ENCODE data around the gene CEND1.

CEND1 gene

GRCh38 chr11:762421-763072 lies 27.3 kb downstream of the CEND1 start:
- H3K4me1 ChIP-seq (ENCODE audit: control insufficient read depth, insufficient read depth, low read length), result peaks cover 50% of the 10 kb centered on the region
- peak; percentile 70 for DNase-seq (ENCODE audit: low read depth)
- H3K4me3 ChIP-seq (ENCODE audit: low read length), result no peak overlapping the region
- H3K27me3 ChIP-seq (replicated peaks; ENCODE audit: control insufficient read depth, insufficient read depth, low read length), result no peaks in the 10 kb centered on the region
- peak overlapping the region; percentile 9 for H3K9ac ChIP-seq (ENCODE audit: low read length)
- no peaks in the 10 kb centered on the region for H3K9me3 ChIP-seq (ENCODE audit: control insufficient read depth, low read length)
- peaks cover 88% of the 10 kb centered on the region for H3K36me3 ChIP-seq (ENCODE audit: control insufficient read depth, insufficient read depth, low read length, severe bottlenecking)

GRCh38 chr11:761526-762108 lies 28.3 kb downstream of the CEND1 start:
- H3K9me3 ChIP-seq (ENCODE audit: control insufficient read depth, low read length), result no peaks in the 10 kb centered on the region
- H3K27me3 ChIP-seq (replicated peaks; ENCODE audit: control insufficient read depth, insufficient read depth, low read length), result no peaks in the 10 kb centered on the region
- H3K4me1 ChIP-seq (ENCODE audit: control insufficient read depth, insufficient read depth, low read length), result peaks cover 43% of the 10 kb centered on the region
- DNase-seq (ENCODE audit: low read depth), result no peak
- no peak overlapping the region for H3K4me3 ChIP-seq (ENCODE audit: low read length)
- H3K9ac ChIP-seq (ENCODE audit: low read length), result peak overlapping the region; percentile 10
- H3K36me3 ChIP-seq (ENCODE audit: control insufficient read depth, insufficient read depth, low read length, severe bottlenecking), result peaks cover 88% of the 10 kb centered on the region

DNA sequence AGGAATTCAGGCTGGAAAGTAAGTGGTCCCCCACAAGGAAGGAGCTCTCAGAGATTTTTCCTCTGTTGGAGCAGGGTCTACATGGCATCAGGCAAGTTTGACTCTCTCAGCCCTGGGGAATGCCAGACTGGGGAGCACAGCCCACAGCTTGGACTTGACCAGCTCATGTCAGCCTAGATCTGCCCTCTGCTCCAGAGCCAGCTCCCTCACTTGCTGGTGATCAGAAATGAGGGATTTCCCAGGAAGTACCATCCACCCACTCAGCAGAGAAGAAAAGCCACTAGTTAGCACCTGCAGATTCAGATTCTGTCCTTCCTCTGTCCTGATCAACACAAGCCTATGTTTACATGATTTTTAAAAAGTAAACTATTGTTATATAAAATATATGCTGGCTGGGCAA lies 29.7 kb downstream of the CEND1 start:
- peaks cover 35% of the 10 kb centered on the region for H3K4me1 ChIP-seq (ENCODE audit: control insufficient read depth, insufficient read depth, low read length)
- H3K36me3 ChIP-seq (ENCODE audit: control insufficient read depth, insufficient read depth, low read length, severe bottlenecking), result peaks cover 90% of the 10 kb centered on the region
- H3K9me3 ChIP-seq (ENCODE audit: control insufficient read depth, low read length), result no peaks in the 10 kb centered on the region
- H3K27me3 ChIP-seq (replicated peaks; ENCODE audit: control insufficient read depth, insufficient read depth, low read length), result no peaks in the 10 kb centered on the region
- H3K9ac ChIP-seq (ENCODE audit: low read length), result peak overlapping the region; percentile 42
- H3K4me3 ChIP-seq (ENCODE audit: low read length), result no peak overlapping the region
- DNase-seq (ENCODE audit: low read depth), result no peak

- DNase-seq (ENCODE audit: low read depth), result peak; percentile 58
- Histone ChIP-seq H3K9ac (ENCODE audit: low read length) (peak overlapping the region; percentile 97), H3K4me1 (ENCODE audit: control insufficient read depth, insufficient read depth, low read length) (peaks cover 30% of the 10 kb centered on the region), H3K4me3 (ENCODE audit: low read length) (peak overlapping the region; percentile 95), H3K9me3 (ENCODE audit: control insufficient read depth, low read length) (no peaks in the 10 kb centered on the region), H3K27me3 (replicated peaks; ENCODE audit: control insufficient read depth, insufficient read depth, low read length) (no peaks in the 10 kb centered on the region), H3K36me3 (ENCODE audit: control insufficient read depth, insufficient read depth, low read length, severe bottlenecking) (peaks cover 7% of the 10 kb centered on the region)
Measured at GRCh38 chr11:749731-750130, 40.2 kb downstream of the CEND1 start.

GRCh38 chr11:748007-748359 lies 41.9 kb downstream of the CEND1 start:
- Histone ChIP-seq H3K4me3 (ENCODE audit: low read length) (peak overlapping the region; percentile 95), H3K27me3 (replicated peaks; ENCODE audit: control insufficient read depth, insufficient read depth, low read length) (no peaks in the 10 kb centered on the region), H3K9me3 (ENCODE audit: control insufficient read depth, low read length) (no peaks in the 10 kb centered on the region), H3K36me3 (ENCODE audit: control insufficient read depth, insufficient read depth, low read length, severe bottlenecking) (peaks cover 7% of the 10 kb centered on the region), H3K9ac (ENCODE audit: low read length) (peak overlapping the region; percentile 97), H3K4me1 (ENCODE audit: control insufficient read depth, insufficient read depth, low read length) (peaks cover 30% of the 10 kb centered on the region)
- DNase-seq (ENCODE audit: low read depth), result peak; percentile 51

DNA sequence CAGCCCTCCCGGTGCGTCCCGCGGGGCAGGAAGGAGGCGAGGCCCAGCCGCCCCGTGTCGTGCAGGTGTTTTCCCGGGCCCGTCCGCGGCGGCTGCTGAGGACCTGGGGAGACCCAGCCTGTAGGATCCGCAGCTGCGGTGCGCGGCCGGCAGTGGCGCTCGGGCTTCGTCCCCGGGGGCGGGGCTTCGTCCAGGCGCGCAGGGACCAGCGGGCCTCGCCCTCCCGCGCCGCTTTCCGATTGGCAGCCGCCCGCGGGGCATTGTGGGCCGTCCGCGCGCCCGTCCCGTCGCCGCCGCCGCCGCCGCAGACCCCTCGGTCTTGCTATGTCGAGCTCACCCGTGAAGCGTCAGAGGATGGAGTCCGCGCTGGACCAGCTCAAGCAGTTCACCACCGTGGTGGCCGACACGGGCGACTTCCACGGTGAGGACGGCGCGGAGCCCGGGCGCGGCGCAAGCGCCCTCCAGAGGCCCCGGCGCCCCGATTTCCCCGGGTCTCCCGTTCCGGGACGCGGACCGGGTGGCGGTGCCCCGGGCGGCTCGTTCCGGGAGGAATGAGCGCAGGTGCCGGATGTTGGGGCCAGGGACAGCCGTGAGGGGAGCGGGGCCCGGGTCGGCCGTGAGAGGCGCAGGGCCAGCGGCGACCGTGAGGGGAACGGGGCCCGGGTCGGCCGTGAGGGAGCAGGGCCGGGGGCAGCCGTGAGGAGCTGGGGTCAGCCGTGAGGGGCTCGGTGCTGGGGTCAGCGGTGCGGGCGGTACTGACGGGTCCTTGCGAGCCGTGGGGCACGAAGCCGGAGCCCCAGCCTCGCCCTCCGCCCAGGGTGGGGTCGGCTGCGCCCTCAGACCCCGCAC lies 42.5 kb downstream of the CEND1 start, which contains the start of gene TALDO1:
Gene TALDO1 (plus strand): TSS at position 307 of the 849 bp plus-strand sequence. CDS start 18 bp downstream, at position 325.
- Histone ChIP-seq H3K27me3 (replicated peaks; ENCODE audit: control insufficient read depth, insufficient read depth, low read length) (no peaks in the 10 kb centered on the region), H3K9ac (ENCODE audit: low read length) (peak within 1 kb of the TSS; percentile 97), H3K36me3 (ENCODE audit: control insufficient read depth, insufficient read depth, low read length, severe bottlenecking) (peaks cover 2% of the 10 kb centered on the region), H3K9me3 (ENCODE audit: control insufficient read depth, low read length) (no peaks in the 10 kb centered on the region), H3K4me1 (ENCODE audit: control insufficient read depth, insufficient read depth, low read length) (peaks cover 28% of the 10 kb centered on the region), H3K4me3 (ENCODE audit: low read length) (peak within 1 kb of the TSS; percentile 95)
- peak; percentile 98 for DNase-seq (ENCODE audit: low read depth)

DNA sequence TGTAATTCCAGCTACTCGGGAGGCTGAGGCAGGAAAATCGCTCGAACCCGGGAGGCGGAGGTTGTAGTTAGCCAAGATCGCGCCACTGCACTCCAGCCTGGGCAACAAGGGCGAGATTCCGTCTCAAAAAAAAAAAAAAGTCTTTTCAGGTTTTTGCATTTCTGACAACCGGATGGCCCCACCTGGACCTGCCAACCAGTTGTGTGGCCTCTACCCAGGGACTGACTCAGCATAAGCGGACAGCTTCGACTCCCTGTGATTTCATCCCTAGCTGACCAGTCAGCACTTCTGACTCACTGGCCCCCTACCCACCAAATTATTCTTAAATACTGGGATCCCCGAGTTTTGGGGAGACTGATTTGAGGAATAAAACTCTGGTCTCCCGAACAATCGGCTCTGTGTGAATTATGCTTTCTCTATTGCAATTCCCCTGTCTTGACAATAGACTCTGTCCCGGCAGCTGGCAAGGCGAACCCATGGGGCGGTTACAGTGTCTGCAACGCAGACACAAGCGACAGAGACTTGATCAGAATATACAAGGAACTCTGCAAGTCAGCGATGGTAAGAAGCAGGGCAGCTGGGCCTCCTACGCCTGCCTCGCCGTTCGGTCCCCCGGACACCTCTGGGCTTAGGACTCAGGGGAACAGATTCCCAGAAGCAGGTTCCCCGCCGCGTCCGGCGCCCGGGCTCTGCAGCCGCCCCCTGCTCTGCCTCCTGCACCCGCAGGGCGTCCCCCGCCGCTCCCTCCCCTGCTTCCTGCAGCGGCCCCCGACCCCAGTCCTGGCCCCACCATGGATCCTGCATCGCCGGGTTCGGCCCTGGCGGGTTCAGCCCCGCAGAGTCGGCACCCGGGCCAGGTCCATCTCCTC lies 43.4 kb downstream of the CEND1 start:
- peak overlapping the region; percentile 95 for H3K4me3 ChIP-seq (ENCODE audit: low read length)
- no peaks in the 10 kb centered on the region for H3K9me3 ChIP-seq (ENCODE audit: control insufficient read depth, low read length)
- H3K9ac ChIP-seq (ENCODE audit: low read length), result peak overlapping the region; percentile 97
- no peaks in the 10 kb centered on the region for H3K36me3 ChIP-seq (ENCODE audit: control insufficient read depth, insufficient read depth, low read length, severe bottlenecking)
- no peaks in the 10 kb centered on the region for H3K27me3 ChIP-seq (replicated peaks; ENCODE audit: control insufficient read depth, insufficient read depth, low read length)
- peak; percentile 34 for DNase-seq (ENCODE audit: low read depth)
- H3K4me1 ChIP-seq (ENCODE audit: control insufficient read depth, insufficient read depth, low read length), result peaks cover 26% of the 10 kb centered on the region

DNA sequence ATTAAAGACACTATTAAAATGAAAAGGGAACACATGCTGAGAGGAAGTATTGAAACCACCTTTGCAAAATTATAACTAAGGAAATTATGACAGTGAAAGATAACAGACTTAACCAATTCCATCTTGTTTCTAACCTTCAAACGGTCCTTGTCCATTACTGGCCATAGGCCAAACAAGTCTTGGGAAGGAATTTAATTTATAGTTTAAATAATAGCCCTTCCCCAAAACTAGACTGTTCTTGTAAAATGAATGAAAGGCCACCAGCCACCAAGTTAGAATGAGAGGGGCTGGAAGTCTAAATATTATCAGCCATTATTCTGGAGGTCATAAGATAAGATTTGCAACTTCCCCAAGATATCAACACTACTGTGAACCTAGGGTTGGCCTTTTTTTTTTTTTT lies 44.5 kb downstream of the CEND1 start:
- no peaks in the 10 kb centered on the region for H3K9me3 ChIP-seq (ENCODE audit: control insufficient read depth, low read length)
- no peaks in the 10 kb centered on the region for H3K27me3 ChIP-seq (replicated peaks; ENCODE audit: control insufficient read depth, insufficient read depth, low read length)
- H3K9ac ChIP-seq (ENCODE audit: low read length), result no peak overlapping the region
- no peak overlapping the region for H3K4me3 ChIP-seq (ENCODE audit: low read length)
- no peak for DNase-seq (ENCODE audit: low read depth)
- H3K4me1 ChIP-seq (ENCODE audit: control insufficient read depth, insufficient read depth, low read length), result peaks cover 24% of the 10 kb centered on the region
- no peaks in the 10 kb centered on the region for H3K36me3 ChIP-seq (ENCODE audit: control insufficient read depth, insufficient read depth, low read length, severe bottlenecking)

GRCh38 chr11:742571-743201 lies 47.2 kb downstream of the CEND1 start:
- no peak overlapping the region for H3K9ac ChIP-seq (ENCODE audit: low read length)
- no peak for DNase-seq (ENCODE audit: low read depth)
- no peak overlapping the region for H3K4me3 ChIP-seq (ENCODE audit: low read length)
- H3K4me1 ChIP-seq (ENCODE audit: control insufficient read depth, insufficient read depth, low read length), result peaks cover 5% of the 10 kb centered on the region
- no peaks in the 10 kb centered on the region for H3K27me3 ChIP-seq (replicated peaks; ENCODE audit: control insufficient read depth, insufficient read depth, low read length)
- no peaks in the 10 kb centered on the region for H3K36me3 ChIP-seq (ENCODE audit: control insufficient read depth, insufficient read depth, low read length, severe bottlenecking)
- no peaks in the 10 kb centered on the region for H3K9me3 ChIP-seq (ENCODE audit: control insufficient read depth, low read length)

DNA sequence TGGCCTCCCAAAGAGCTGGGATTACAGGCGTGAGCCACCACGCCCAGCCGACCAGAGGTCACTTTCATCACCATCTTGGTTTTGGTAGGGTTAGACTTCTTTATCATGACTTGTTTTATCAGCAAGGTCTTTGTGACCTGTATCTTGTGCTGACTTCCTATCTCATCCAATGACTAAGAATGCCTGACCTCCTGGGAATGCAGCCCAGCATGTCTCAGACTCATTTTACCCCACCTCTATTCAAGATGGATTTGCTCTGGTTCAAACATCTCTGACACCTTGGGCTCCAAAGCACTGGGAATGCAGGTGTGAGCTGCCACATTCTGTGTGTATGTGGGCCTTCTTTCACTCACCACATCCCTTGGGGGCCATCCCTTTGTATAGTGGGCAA lies 47.7 kb downstream of the CEND1 start:
- H3K36me3 ChIP-seq (ENCODE audit: control insufficient read depth, insufficient read depth, low read length, severe bottlenecking), result no peaks in the 10 kb centered on the region
- H3K27me3 ChIP-seq (replicated peaks; ENCODE audit: control insufficient read depth, insufficient read depth, low read length), result peaks cover 5% of the 10 kb centered on the region
- DNase-seq (ENCODE audit: low read depth), result no peak
- H3K9ac ChIP-seq (ENCODE audit: low read length), result no peak overlapping the region
- H3K4me1 ChIP-seq (ENCODE audit: control insufficient read depth, insufficient read depth, low read length), result peaks cover 5% of the 10 kb centered on the region
- H3K4me3 ChIP-seq (ENCODE audit: low read length), result no peak overlapping the region
- H3K9me3 ChIP-seq (ENCODE audit: control insufficient read depth, low read length), result no peaks in the 10 kb centered on the region
